Neural progenitor cell (in vitro differentiated cells): Measurements from ENCODE around the gene RUNX1.

Experiments used
- EZH2 ChIP-seq: fragments of 200-600 bp; sonication (generic); IDR thresholded peaks from 2 replicates; pipeline ENCODE4 v1.6.1; 2017; ENCODE audit warnings: antibody characterized with exemption, mild to moderate bottlenecking, moderate library complexity
- TF ChIP-seq, protein P1 (sequence below): fragments of 200-600 bp; sonication (generic); IDR thresholded peaks from 2 replicates; pipeline ENCODE4 v1.5.1; 2017; ENCODE audit warnings: antibody characterized with exemption, mild to moderate bottlenecking

DNA sequence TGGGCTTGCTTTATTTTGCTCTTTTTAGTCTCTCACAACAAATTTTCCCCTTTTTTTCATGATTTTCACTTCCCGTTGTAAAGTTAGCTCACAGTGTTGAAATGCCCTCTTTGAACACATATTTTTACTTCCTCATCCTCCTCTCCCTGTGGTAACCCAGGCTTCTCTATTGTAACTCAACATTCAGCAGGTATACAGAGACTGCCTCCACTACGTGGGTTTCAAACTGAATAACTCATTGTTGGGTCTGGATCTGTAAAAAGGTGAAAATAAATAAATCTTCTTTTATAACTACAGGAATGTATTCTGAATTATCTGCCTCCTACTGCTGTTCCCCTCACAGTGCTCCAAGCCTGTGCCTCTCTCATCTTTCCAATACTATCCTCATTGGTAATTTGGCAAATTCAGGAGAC, 166.4 kb downstream of the RUNX1 start:
- TF ChIP-seq, protein P1, sequence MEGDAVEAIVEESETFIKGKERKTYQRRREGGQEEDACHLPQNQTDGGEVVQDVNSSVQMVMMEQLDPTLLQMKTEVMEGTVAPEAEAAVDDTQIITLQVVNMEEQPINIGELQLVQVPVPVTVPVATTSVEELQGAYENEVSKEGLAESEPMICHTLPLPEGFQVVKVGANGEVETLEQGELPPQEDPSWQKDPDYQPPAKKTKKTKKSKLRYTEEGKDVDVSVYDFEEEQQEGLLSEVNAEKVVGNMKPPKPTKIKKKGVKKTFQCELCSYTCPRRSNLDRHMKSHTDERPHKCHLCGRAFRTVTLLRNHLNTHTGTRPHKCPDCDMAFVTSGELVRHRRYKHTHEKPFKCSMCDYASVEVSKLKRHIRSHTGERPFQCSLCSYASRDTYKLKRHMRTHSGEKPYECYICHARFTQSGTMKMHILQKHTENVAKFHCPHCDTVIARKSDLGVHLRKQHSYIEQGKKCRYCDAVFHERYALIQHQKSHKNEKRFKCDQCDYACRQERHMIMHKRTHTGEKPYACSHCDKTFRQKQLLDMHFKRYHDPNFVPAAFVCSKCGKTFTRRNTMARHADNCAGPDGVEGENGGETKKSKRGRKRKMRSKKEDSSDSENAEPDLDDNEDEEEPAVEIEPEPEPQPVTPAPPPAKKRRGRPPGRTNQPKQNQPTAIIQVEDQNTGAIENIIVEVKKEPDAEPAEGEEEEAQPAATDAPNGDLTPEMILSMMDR, result no peak
- TF ChIP-seq EZH2, result no peak
